ENCODE data around the gene TUG1. TPM values are rescaled to one million over a fixed set of nuclear protein-coding genes. Genes with fewer than 3 reads are reported as not detected.

Gene TUG1
- total and polyA plus RNA-seq, 2 of the 4 experiments (the other 2 are of a cell fraction), result 60.6 to 68.8 TPM

GRCh38 chr22:30933457-30933856 is 35.6 kb upstream of the TUG1 start:
- no peak overlapping the region for H3K4ac ChIP-seq (ENCODE audit: low read depth, low read length)
- WGBS, 2 experiments (ENCODE audit: extremely low coverage in 2 of 2, insufficient read length in 1 of 2), result 100% methylated on average over 2 of the region's 7 CpGs; no CpG with 5 or more reads in 1 of the 2 experiments
- no peak overlapping the region for H2AK9ac ChIP-seq (replicated peaks; ENCODE audit: low read depth, low read length, poor library complexity)
- H3K4me2 ChIP-seq (ENCODE audit: low read depth, low read length), result no peak overlapping the region
- no peak overlapping the region for H4K8ac ChIP-seq (ENCODE audit: low read depth in 2 of 2, low read length in 2 of 2)
- in situ Hi-C loops (cut with MboI; ENCODE audit: low sequenced_read_pairs) (no loop called here), intact Hi-C loops (cut with micrococcal nuclease) (no loop called here), dilution Hi-C loops (cut with HindIII; ENCODE audit: low sequenced_read_pairs, unreplicated experiment) (no loop called here)
- no peak overlapping the region for H3K18ac ChIP-seq (ENCODE audit: low read depth, low read length)
- H2BK120ac ChIP-seq (ENCODE audit: low read depth, low read length), result no peak overlapping the region
- H4K91ac ChIP-seq (ENCODE audit: insufficient read depth, low read depth, low read length), result no peak overlapping the region
- H3K36me3 ChIP-seq (ENCODE audit: control insufficient read depth, insufficient read depth, low read length), result peaks cover 81% of the 10 kb centered on the region
- H2BK15ac ChIP-seq (ENCODE audit: low read depth, low read length), result no peak overlapping the region
- no peak overlapping the region for H2BK20ac ChIP-seq (ENCODE audit: low read depth, low read length)
- H3K4me1 ChIP-seq (ENCODE audit: control insufficient read depth, insufficient read depth, low read length), result no peaks in the 10 kb centered on the region
- H3K9ac ChIP-seq (ENCODE audit: low read depth, low read length), result no peak overlapping the region
- TF ChIP-seq RAD21 (IDR thresholded peaks at IDR 0.05; ENCODE audit: low read length) (no peak), CEBPB (IDR thresholded peaks at IDR 0.05; ENCODE audit: low read depth, low read length) (no peak), MAFK (IDR thresholded peaks at IDR 0.05; ENCODE audit: low read depth, low read length) (no peak), NFE2L2 (IDR thresholded peaks at IDR 0.05; ENCODE audit: low read depth, low read length) (no peak), FOS (IDR thresholded peaks at IDR 0.05; ENCODE audit: low read depth, low read length) (no peak), ELK1 (IDR thresholded peaks at IDR 0.05; ENCODE audit: borderline replicate concordance, low read depth, low read length) (no peak)
- TF ChIP-seq, protein P1, sequence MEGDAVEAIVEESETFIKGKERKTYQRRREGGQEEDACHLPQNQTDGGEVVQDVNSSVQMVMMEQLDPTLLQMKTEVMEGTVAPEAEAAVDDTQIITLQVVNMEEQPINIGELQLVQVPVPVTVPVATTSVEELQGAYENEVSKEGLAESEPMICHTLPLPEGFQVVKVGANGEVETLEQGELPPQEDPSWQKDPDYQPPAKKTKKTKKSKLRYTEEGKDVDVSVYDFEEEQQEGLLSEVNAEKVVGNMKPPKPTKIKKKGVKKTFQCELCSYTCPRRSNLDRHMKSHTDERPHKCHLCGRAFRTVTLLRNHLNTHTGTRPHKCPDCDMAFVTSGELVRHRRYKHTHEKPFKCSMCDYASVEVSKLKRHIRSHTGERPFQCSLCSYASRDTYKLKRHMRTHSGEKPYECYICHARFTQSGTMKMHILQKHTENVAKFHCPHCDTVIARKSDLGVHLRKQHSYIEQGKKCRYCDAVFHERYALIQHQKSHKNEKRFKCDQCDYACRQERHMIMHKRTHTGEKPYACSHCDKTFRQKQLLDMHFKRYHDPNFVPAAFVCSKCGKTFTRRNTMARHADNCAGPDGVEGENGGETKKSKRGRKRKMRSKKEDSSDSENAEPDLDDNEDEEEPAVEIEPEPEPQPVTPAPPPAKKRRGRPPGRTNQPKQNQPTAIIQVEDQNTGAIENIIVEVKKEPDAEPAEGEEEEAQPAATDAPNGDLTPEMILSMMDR (conservative IDR thresholded peaks at IDR 0.05; ENCODE audit: low read depth, low read length), result no peak
- POLR2A ChIA-PET (ENCODE audit: unreplicated experiment), result no interaction called here
- H3K4me3 ChIP-seq (ENCODE audit: insufficient read depth, low read depth, low read length), result no peak overlapping the region
- no peak overlapping the region for H3K56ac ChIP-seq (ENCODE audit: extremely low read depth, insufficient read depth, low read length)
- no peak overlapping the region for H2AK5ac ChIP-seq (ENCODE audit: low read depth, low read length)
- CTCF ChIA-PET, result no interaction called here
- no peak overlapping the region for H3K23ac ChIP-seq (ENCODE audit: low read depth, low read length)
- H4K5ac ChIP-seq (ENCODE audit: low read depth, low read length), result no peak overlapping the region
- H2AFZ ChIP-seq (replicated peaks; ENCODE audit: low read length, poor library complexity), result no peak overlapping the region
- no peaks in the 10 kb centered on the region for H3K9me3 ChIP-seq (ENCODE audit: control insufficient read depth, insufficient read depth, low read length)
- H3K14ac ChIP-seq (replicated peaks; ENCODE audit: low read depth, low read length), result no peak overlapping the region
- no peaks in the 10 kb centered on the region for H3K27me3 ChIP-seq (ENCODE audit: control insufficient read depth, insufficient read depth, low read length)
- no peak overlapping the region for H2BK5ac ChIP-seq (ENCODE audit: low read depth, low read length, poor library complexity, severe bottlenecking)
- H3K27ac ChIP-seq (ENCODE audit: insufficient read depth, low read length), result no peak overlapping the region
- BruUV-seq (replicated peaks), result no TSS peak
- no peak for DNase-seq
- no peaks in the 10 kb centered on the region for H3K9me1 ChIP-seq (ENCODE audit: insufficient read depth, low read length)
- no peak for ATAC-seq (ENCODE audit: low read depth)
- H4K20me1 ChIP-seq (ENCODE audit: insufficient read depth, low read length), result peaks cover 5% of the 10 kb centered on the region; the same call in 1 of the 2 replicates
- peaks cover 0 to 8% of the 10 kb centered on the region in 2 experiments; a peak in 3 of 4 replicates for H3K79me1 ChIP-seq (ENCODE audit: low read depth in 1 of 2, low read length in 2 of 2)

Data from IMR-90 (cell line).